Sigmoid colon (tissue), 4 donors: Measurements from ENCODE around the gene FAT2.

Experiments used
- CTCF ChIP-seq, 4 experiments: fragments of 450-650 bp in 3 of 4; fragments of 200-600 bp in 1 of 4; IDR thresholded peaks; one replicate each; pipeline ENCODE4 v1.5.1; 2016 to 2019; ENCODE audit warnings: antibody characterized with exemption in 4 of 4, mild to moderate bottlenecking in 3 of 4, moderate library complexity in 2 of 4
- EP300 ChIP-seq, 4 donors: sonication (generic); formaldehyde crosslinking; IDR thresholded peaks; one replicate each; pipeline ENCODE4 v1.6.1; 2017; ENCODE audit warnings: antibody characterized with exemption in 4 of 4
- POLR2A ChIP-seq, 2 donors: fragments of 450-650 bp; IDR thresholded peaks; one replicate each; pipeline ENCODE4 v1.6.1; 2016; ENCODE audit warnings: antibody characterized with exemption in 2 of 2, mild to moderate bottlenecking in 2 of 2, moderate library complexity in 2 of 2
- POLR2AphosphoS5 ChIP-seq, 4 donors: sonication (generic); formaldehyde crosslinking; IDR thresholded peaks; one replicate each; pipeline ENCODE4 v1.6.1; 2017; ENCODE audit warnings: antibody characterized with exemption in 4 of 4

- TF ChIP-seq CTCF (IDR thresholded peaks at IDR 0.05) (no peak), EP300 (IDR thresholded peaks at IDR 0.05) (no peak), POLR2AphosphoS5 (IDR thresholded peaks at IDR 0.05) (no peak), POLR2A (IDR thresholded peaks at IDR 0.05) (no peak)
Observed at GRCh38 chr5:151571270-151572173, 19.6 kb downstream of the FAT2 start.
